GM12872 (cell line): ENCODE measurements around the gene BPIFB4.

Experiments
- TF ChIP-seq, protein P1 (sequence below): IDR thresholded peaks from 3 replicates; pipeline ENCODE4 v1.5.1; 2011; ENCODE audit warnings: low read depth, mild to moderate bottlenecking, low read length, moderate library complexity; ENCODE audit not compliant: insufficient read depth

BPIFB4 gene

DNA sequence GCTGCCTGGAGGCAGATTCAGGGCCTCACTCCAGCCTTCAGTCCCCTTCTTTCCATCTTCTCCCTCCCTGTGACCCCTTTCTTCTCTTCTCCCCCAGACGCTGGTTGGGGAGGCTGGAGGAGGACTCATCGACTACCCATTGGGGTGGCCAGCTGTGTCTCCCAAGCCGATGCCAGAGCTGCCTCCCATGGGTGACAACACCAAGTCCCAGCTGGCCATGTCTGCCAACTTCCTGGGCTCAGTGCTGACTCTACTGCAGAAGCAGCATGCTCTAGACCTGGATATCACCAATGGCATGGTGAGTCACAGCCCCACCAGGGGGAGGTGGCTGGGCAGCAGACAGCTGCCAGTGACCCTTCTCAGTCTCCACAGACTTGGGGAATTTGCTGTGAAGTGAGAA lies 12.9 kb downstream of the BPIFB4 start:
- TF ChIP-seq, protein P1, sequence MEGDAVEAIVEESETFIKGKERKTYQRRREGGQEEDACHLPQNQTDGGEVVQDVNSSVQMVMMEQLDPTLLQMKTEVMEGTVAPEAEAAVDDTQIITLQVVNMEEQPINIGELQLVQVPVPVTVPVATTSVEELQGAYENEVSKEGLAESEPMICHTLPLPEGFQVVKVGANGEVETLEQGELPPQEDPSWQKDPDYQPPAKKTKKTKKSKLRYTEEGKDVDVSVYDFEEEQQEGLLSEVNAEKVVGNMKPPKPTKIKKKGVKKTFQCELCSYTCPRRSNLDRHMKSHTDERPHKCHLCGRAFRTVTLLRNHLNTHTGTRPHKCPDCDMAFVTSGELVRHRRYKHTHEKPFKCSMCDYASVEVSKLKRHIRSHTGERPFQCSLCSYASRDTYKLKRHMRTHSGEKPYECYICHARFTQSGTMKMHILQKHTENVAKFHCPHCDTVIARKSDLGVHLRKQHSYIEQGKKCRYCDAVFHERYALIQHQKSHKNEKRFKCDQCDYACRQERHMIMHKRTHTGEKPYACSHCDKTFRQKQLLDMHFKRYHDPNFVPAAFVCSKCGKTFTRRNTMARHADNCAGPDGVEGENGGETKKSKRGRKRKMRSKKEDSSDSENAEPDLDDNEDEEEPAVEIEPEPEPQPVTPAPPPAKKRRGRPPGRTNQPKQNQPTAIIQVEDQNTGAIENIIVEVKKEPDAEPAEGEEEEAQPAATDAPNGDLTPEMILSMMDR = no peak

DNA sequence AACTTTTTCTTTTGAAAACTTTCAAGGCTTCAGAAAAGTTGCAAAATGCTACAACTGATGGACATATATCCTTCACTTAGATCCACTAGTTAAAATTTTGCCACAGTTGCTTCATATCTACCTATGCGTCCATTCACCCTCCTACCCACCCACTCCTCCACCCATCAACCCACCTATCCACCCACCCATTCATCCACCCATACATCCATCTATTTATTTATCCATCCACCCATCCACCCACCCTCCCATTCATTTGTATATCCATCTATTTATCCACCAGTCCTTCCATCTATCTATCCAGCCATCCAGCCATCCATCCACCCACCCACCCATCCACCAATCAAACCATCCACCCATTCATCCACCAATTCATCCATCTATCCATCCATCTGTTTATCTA lies 13.6 kb downstream of the BPIFB4 start:
- TF ChIP-seq, protein P1 = no peak

DNA sequence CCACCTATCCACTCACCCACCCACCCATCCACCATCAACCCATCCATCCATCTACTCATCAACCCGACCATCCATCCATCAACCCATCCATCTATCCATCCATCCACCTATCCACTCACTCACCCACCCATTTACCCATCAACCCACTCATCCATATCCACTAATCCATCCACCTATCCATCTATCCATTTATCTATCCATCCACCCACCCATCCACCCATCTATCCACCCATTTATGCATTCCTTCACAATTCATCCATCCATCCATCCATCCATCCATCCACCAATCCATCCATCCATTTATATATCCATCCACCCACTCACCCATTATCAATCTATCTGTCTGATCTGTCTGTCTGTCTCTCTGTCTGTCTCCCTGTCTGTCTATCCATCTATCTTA lies 14.1 kb downstream of the BPIFB4 start:
- TF ChIP-seq, protein P1 = no peak

DNA sequence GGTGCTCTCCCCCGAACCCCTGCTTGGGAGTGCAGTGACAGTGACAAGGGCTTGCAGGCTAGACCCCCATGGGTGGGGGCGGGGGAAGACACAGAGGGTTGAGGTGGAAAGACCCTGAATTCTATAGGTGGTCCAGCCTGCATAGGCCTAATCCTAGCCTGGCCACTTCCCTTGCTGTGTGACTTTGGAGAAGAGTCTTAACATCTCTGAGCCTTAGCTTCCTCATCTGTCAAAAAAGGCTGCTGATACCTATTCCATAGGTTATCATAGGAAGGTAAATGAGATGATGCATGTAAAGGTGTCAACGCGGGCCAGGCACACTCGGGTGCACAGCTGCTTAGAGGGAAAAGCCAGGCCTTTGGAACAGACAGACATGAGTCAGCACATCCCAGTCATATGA lies 15.8 kb downstream of the BPIFB4 start:
- TF ChIP-seq, protein P1 = no peak

DNA sequence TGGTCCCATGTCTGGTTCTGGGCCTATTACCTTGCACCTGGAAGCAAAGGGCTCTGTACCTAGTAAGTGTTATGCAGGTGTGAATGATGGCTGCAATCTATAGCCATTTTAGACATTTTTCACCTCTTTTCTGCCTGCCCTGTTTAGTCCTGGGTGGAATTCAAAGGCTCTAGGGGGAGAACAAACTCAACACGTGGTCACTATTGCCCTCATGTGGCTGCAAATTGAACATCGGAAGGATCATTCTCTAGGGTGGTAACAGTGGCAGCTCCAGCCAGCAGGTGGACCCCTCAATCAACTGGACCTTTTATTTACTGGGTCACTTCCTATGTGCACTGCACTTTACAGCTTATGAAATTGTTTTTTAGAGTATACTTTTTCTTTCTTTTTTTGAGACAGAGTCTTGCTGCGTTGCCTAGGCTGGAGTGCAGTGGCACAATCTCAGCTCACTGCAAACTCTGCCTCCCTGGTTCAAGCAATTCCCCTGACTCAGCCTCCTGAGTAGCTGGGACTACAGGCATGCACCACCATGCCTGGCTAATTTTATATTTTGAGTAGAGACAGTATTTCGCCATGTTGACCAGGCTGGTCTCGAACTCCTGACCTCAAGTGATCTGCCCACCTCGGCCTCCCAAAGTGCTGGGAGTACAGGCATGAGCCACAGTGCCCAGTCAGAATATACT lies 16.6 kb downstream of the BPIFB4 start:
- TF ChIP-seq, protein P1 = peak; percentile 77

DNA sequence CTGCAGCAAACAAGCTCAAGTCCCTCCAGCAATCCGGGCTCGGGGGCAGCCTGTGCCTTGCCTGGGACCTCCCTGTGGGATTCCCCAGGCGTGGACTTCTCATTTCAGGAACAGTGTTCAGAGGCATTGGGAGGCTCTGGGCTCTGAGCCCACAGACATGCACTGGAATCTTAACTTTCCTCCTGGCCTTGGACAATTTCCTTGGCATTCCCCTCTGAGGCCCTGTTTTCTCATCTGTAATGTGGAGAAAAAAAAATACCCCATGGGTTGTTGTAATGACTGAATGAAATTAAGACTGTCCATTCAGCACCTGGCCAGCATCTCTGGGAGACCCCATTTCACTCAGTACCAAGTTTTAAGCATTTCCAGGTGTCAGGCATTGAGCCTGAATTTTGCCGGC lies 17.6 kb downstream of the BPIFB4 start:
- TF ChIP-seq, protein P1 = no peak

DNA sequence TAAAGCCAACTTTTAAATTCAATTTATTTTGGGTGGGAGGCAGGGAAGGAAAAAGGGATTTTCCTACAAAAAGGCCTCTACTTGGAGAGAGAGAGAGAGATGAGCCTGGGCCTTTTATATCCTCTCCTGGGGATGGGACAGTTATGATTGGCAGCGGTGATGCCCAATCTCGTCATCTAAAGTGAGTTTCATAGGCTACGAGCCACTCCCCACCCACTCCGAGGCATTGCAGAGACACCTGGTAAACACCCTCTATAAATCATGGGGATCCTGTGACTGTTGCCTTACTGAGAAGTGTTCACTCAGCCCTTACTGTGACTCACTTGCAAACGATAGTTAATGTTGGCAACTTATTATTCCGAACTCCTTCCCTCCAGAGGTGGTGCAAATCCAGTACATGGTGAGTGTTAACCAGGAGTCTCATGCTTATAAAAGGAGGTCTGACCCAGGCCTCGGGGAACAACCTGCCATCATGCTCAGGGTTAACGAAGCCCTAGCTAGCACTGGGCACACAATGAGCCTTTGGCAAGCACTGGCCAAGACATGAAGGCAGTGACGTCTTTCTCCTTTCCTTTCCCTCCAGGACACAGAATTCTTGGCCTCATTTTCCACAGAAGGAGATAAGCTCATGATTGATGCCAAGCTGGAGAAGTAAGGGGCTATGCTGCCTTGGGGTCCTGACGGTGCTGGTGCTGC lies 20.5 kb downstream of the BPIFB4 start:
- TF ChIP-seq, protein P1 = no peak
